COR-L47 (cell line): Measurements from ENCODE around the gene TP73.

ENCODE experiments used
- DNase-seq: peaks from one replicate; lab custom pipeline; 2025; lab: John Stamatoyannopoulos, UW

TP73 gene

GRCh38 chr1:3783651-3784474 lies 131.5 kb downstream of the TP73 start:
- DNase-seq, result no peak

GRCh38 chr1:3785045-3785444 lies 132.7 kb downstream of the TP73 start:
- no peak for DNase-seq

- DNase-seq, result no peak
These were observed 133.3 kb downstream of the TP73 start for GRCh38 chr1:3785456-3786157.
